ENCODE data around the gene SWT1. TPM values are rescaled to one million over a fixed set of nuclear protein-coding genes. Genes with fewer than 3 reads are reported as not detected.

SWT1 gene
- total RNA-seq: 1 to 10 TPM; 6.9 to 7.8 TPM
- polyA plus RNA-seq: 1 to 10 TPM; 2.5 to 3.0 TPM
- long read RNA-seq, donor 1, partial matches to known transcripts: 0 of 4 reads
- long read RNA-seq, donor 1, other reads (novel, unspliced or antisense): 4 of 4 reads
- long read RNA-seq, donor 2, partial matches to known transcripts: 3 of 8 reads
- long read RNA-seq, donor 2, other reads (novel, unspliced or antisense): 5 of 8 reads

GRCh38 chr1:185156854-185157598 is at the start of gene SWT1, which contains the start of gene TRMT1L:
Gene SWT1 (plus strand): TSS chr1:185157167. CDS start chr1:185160842, 3,675 bp downstream.
Gene TRMT1L (minus strand): TSS chr1:185156953. CDS start chr1:185156712, 241 bp downstream.
- WGBS, 2 donors: 0% methylated on average over 62 to 63 of the region's 63 CpGs
- ATAC-seq (ENCODE audit: low FRiP score) (peak; percentile 99), DNase-seq (peak; percentile 99 to 100)
- Histone ChIP-seq H3K36me3 (ENCODE audit: control insufficient read depth in 1 of 2, insufficient read depth in 2 of 2, low read length in 1 of 2) (no peaks in the 10 kb centered on the region), H3K4me1 (ENCODE audit: control insufficient read depth in 1 of 2, insufficient read depth in 2 of 2, low read length in 2 of 2) (peaks cover 0 to 6% of the 10 kb centered on the region in 2 donors), H3K27me3 (ENCODE audit: control insufficient read depth in 1 of 2, insufficient read depth in 2 of 2, low read length in 1 of 2) (no peaks in the 10 kb centered on the region), H3K4me3 (ENCODE audit: low read length in 2 of 2) (peak within 1 kb of the TSS; percentile 85 to 93), H3K27ac (ENCODE audit: low read depth in 1 of 2, low read length in 2 of 2) (peak within 1 kb of the TSS; percentile 93 to 96), H3K9me3 (ENCODE audit: control insufficient read depth, low read length) (no peaks in the 10 kb centered on the region)
- intact Hi-C loops (cut with DNase I): loop anchor here (2.0 to 10.0 kb wide), 3 partner anchors 110 to 402 kb away; partner anchors contain the start of genes EDEM3 (in 1 of the 2) and RNF2 (in 1 of the 2)

- Histone ChIP-seq H3K4me3 (ENCODE audit: low read length in 2 of 2) (no peak overlapping the region), H3K36me3 (ENCODE audit: control insufficient read depth in 1 of 2, insufficient read depth in 2 of 2, low read length in 1 of 2) (no peaks in the 10 kb centered on the region), H3K4me1 (ENCODE audit: control insufficient read depth in 1 of 2, insufficient read depth in 2 of 2, low read length in 2 of 2) (no peaks in the 10 kb centered on the region), H3K27me3 (ENCODE audit: control insufficient read depth in 1 of 2, insufficient read depth in 2 of 2, low read length in 1 of 2) (no peaks in the 10 kb centered on the region), H3K9me3 (ENCODE audit: control insufficient read depth, low read length) (peaks cover 6% of the 10 kb centered on the region), H3K27ac (ENCODE audit: low read depth in 1 of 2, low read length in 2 of 2) (no peak overlapping the region)
- ATAC-seq (ENCODE audit: low FRiP score) (no peak), DNase-seq (no peak)
- intact Hi-C loops (cut with DNase I): no loop called here
Measured at GRCh38 chr1:185108321-185108720, 48.6 kb upstream of the SWT1 start.

GRCh38 chr1:185110145-185110544 is 46.8 kb upstream of the SWT1 start:
- H3K27ac ChIP-seq (ENCODE audit: low read depth in 1 of 2, low read length in 2 of 2): no peak overlapping the region
- H3K4me3 ChIP-seq (ENCODE audit: low read length in 2 of 2): no peak overlapping the region
- H3K27me3 ChIP-seq (ENCODE audit: control insufficient read depth in 1 of 2, insufficient read depth in 2 of 2, low read length in 1 of 2): no peaks in the 10 kb centered on the region
- H3K9me3 ChIP-seq (ENCODE audit: control insufficient read depth, low read length): peaks cover 6% of the 10 kb centered on the region
- intact Hi-C loops (cut with DNase I): no loop called here
- ATAC-seq (ENCODE audit: low FRiP score) (no peak), DNase-seq (no peak)
- H3K4me1 ChIP-seq (ENCODE audit: control insufficient read depth in 1 of 2, insufficient read depth in 2 of 2, low read length in 2 of 2): no peaks in the 10 kb centered on the region
- H3K36me3 ChIP-seq (ENCODE audit: control insufficient read depth in 1 of 2, insufficient read depth in 2 of 2, low read length in 1 of 2): no peaks in the 10 kb centered on the region

- Histone ChIP-seq H3K27ac (ENCODE audit: low read depth in 1 of 2, low read length in 2 of 2) (no peak overlapping the region), H3K4me3 (ENCODE audit: low read length in 2 of 2) (no peak overlapping the region), H3K36me3 (ENCODE audit: control insufficient read depth in 1 of 2, insufficient read depth in 2 of 2, low read length in 1 of 2) (no peaks in the 10 kb centered on the region), H3K4me1 (ENCODE audit: control insufficient read depth in 1 of 2, insufficient read depth in 2 of 2, low read length in 2 of 2) (no peaks in the 10 kb centered on the region), H3K9me3 (ENCODE audit: control insufficient read depth, low read length) (peaks cover 6% of the 10 kb centered on the region), H3K27me3 (ENCODE audit: control insufficient read depth in 1 of 2, insufficient read depth in 2 of 2, low read length in 1 of 2) (no peaks in the 10 kb centered on the region)
- DNase-seq: no peak
- no peak for ATAC-seq (ENCODE audit: low FRiP score)
- intact Hi-C loops (cut with DNase I): no loop called here
Measured at GRCh38 chr1:185111873-185112272, 45.1 kb upstream of the SWT1 start.

- Histone ChIP-seq H3K4me1 (ENCODE audit: control insufficient read depth in 1 of 2, insufficient read depth in 2 of 2, low read length in 2 of 2) (no peaks in the 10 kb centered on the region), H3K27ac (ENCODE audit: low read depth in 1 of 2, low read length in 2 of 2) (no peak overlapping the region), H3K9me3 (ENCODE audit: control insufficient read depth, low read length) (peaks cover 6% of the 10 kb centered on the region), H3K27me3 (ENCODE audit: control insufficient read depth in 1 of 2, insufficient read depth in 2 of 2, low read length in 1 of 2) (no peaks in the 10 kb centered on the region), H3K4me3 (ENCODE audit: low read length in 2 of 2) (no peak overlapping the region), H3K36me3 (ENCODE audit: control insufficient read depth in 1 of 2, insufficient read depth in 2 of 2, low read length in 1 of 2) (no peaks in the 10 kb centered on the region)
- intact Hi-C loops (cut with DNase I): no loop called here
- 85 to 87% methylated on average over 2 of the region's 2 CpGs for WGBS, 2 donors
- ATAC-seq (ENCODE audit: low FRiP score) (no peak), DNase-seq (no peak)
Measured at GRCh38 chr1:185112356-185112755, 44.6 kb upstream of the SWT1 start.

GRCh38 chr1:185129708-185130107 is 27.3 kb upstream of the SWT1 start:
- intact Hi-C loops (cut with DNase I): loop anchor here in 1 of 2 donors (10.0 kb wide), 1 partner anchor 1215 kb away; no protein-coding TSS in a partner anchor
- DNase-seq: no peak
- Histone ChIP-seq H3K36me3 (ENCODE audit: control insufficient read depth in 1 of 2, insufficient read depth in 2 of 2, low read length in 1 of 2) (no peaks in the 10 kb centered on the region), H3K9me3 (ENCODE audit: control insufficient read depth, low read length) (no peaks in the 10 kb centered on the region), H3K4me3 (ENCODE audit: low read length in 2 of 2) (no peak overlapping the region), H3K27me3 (ENCODE audit: control insufficient read depth in 1 of 2, insufficient read depth in 2 of 2, low read length in 1 of 2) (no peaks in the 10 kb centered on the region), H3K27ac (ENCODE audit: low read depth in 1 of 2, low read length in 2 of 2) (no peak overlapping the region), H3K4me1 (ENCODE audit: control insufficient read depth in 1 of 2, insufficient read depth in 2 of 2, low read length in 2 of 2) (no peaks in the 10 kb centered on the region)
- ATAC-seq (ENCODE audit: low FRiP score): no peak
- WGBS, 2 donors: 72 to 77% methylated on average over 2 of the region's 2 CpGs

GRCh38 chr1:185132534-185132933 is 24.4 kb upstream of the SWT1 start:
- DNase-seq (no peak), ATAC-seq (ENCODE audit: low FRiP score) (no peak)
- WGBS, 2 donors: 93 to 100% methylated on average over 1 of the region's 1 CpG
- no peaks in the 10 kb centered on the region for H3K27me3 ChIP-seq (ENCODE audit: control insufficient read depth in 1 of 2, insufficient read depth in 2 of 2, low read length in 1 of 2)
- H3K4me3 ChIP-seq (ENCODE audit: low read length in 2 of 2): no peak overlapping the region
- no peaks in the 10 kb centered on the region for H3K4me1 ChIP-seq (ENCODE audit: control insufficient read depth in 1 of 2, insufficient read depth in 2 of 2, low read length in 2 of 2)
- no peaks in the 10 kb centered on the region for H3K36me3 ChIP-seq (ENCODE audit: control insufficient read depth in 1 of 2, insufficient read depth in 2 of 2, low read length in 1 of 2)
- H3K9me3 ChIP-seq (ENCODE audit: control insufficient read depth, low read length): no peaks in the 10 kb centered on the region
- H3K27ac ChIP-seq (ENCODE audit: low read depth in 1 of 2, low read length in 2 of 2): no peak overlapping the region
- intact Hi-C loops (cut with DNase I): no loop called here

GRCh38 chr1:185137896-185138545 is 18.9 kb upstream of the SWT1 start:
- no peak overlapping the region for H3K4me3 ChIP-seq (ENCODE audit: low read length in 2 of 2)
- H3K36me3 ChIP-seq (ENCODE audit: control insufficient read depth in 1 of 2, insufficient read depth in 2 of 2, low read length in 1 of 2): no peaks in the 10 kb centered on the region
- intact Hi-C loops (cut with DNase I): no loop called here
- H3K27me3 ChIP-seq (ENCODE audit: control insufficient read depth in 1 of 2, insufficient read depth in 2 of 2, low read length in 1 of 2): no peaks in the 10 kb centered on the region
- no peak overlapping the region for H3K27ac ChIP-seq (ENCODE audit: low read depth in 1 of 2, low read length in 2 of 2)
- no peak for DNase-seq
- ATAC-seq (ENCODE audit: low FRiP score): no peak
- no peaks in the 10 kb centered on the region for H3K9me3 ChIP-seq (ENCODE audit: control insufficient read depth, low read length)
- H3K4me1 ChIP-seq (ENCODE audit: control insufficient read depth in 1 of 2, insufficient read depth in 2 of 2, low read length in 2 of 2): no peaks in the 10 kb centered on the region
- 100% methylated on average over 1 of the region's 1 CpG for WGBS, 2 donors

Measured in aorta (tissue), 5 donors.